ENCODE measurements around the gene XK. TPM values are rescaled to one million over a fixed set of nuclear protein-coding genes. Genes with fewer than 3 reads are reported as not detected.
"Not testable (repeated sequence)": the region's sequence is repeated elsewhere in the genome, so short reads cannot be mapped to it uniquely, and the experiment has no call there.

The XK gene
- total and polyA plus RNA-seq, 8 donors: 1.1 to 47.7 (median 13.9) TPM

GRCh38 chrX:37641859-37642258 is 43.7 kb upstream of the XK start:
- no peaks in the 10 kb centered on the region for H3K36me3 ChIP-seq
- no peaks in the 10 kb centered on the region for H3K9me3 ChIP-seq
- no peak overlapping the region for H3K4me3 ChIP-seq
- H3K27me3 ChIP-seq: no peaks in the 10 kb centered on the region
- no peak overlapping the region for H3K27ac ChIP-seq
- H3K4me1 ChIP-seq: no peaks in the 10 kb centered on the region
- no peak for TF ChIP-seq POLR2A (IDR thresholded peaks at IDR 0.05)
- TF ChIP-seq POLR2AphosphoS5 (IDR thresholded peaks at IDR 0.05): no peak
- TF ChIP-seq CTCF (IDR thresholded peaks at IDR 0.05): no peak
- no peak for TF ChIP-seq EP300 (IDR thresholded peaks at IDR 0.05)
- intact Hi-C loops (cut with DNase I; ENCODE audit: low total_unique reads): no loop called here
- WGBS, 5 donors: 37 to 84% (median 76%) methylated on average over 3 of the region's 3 CpGs
- no peak for DNase-seq

GRCh38 chrX:37644381-37645305 is 40.9 kb upstream of the XK start:
- Histone ChIP-seq H3K27me3 (no peaks in the 10 kb centered on the region), H3K27ac (no peak overlapping the region), H3K9me3 (no peaks in the 10 kb centered on the region), H3K36me3 (no peaks in the 10 kb centered on the region), H3K4me1 (no peaks in the 10 kb centered on the region), H3K4me3 (no peak overlapping the region)
- TF ChIP-seq POLR2A (IDR thresholded peaks at IDR 0.05) (no peak), POLR2AphosphoS5 (IDR thresholded peaks at IDR 0.05) (no peak), EP300 (IDR thresholded peaks at IDR 0.05) (no peak), CTCF (IDR thresholded peaks at IDR 0.05) (no peak)
- intact Hi-C loops (cut with DNase I; ENCODE audit: low total_unique reads): no loop called here
- no peak for DNase-seq
- WGBS, 5 donors: 37 to 48% (median 44%) methylated on average over 6 of the region's 6 CpGs

- H3K4me1 ChIP-seq: no peaks in the 10 kb centered on the region
- H3K27me3 ChIP-seq: no peaks in the 10 kb centered on the region
- no peaks in the 10 kb centered on the region for H3K36me3 ChIP-seq
- peak in 2 of 7 experiments; percentile 6 to 20 for TF ChIP-seq CTCF (IDR thresholded peaks at IDR 0.05)
- TF ChIP-seq POLR2AphosphoS5 (IDR thresholded peaks at IDR 0.05): no peak
- DNase-seq: no peak
- no peaks in the 10 kb centered on the region for H3K9me3 ChIP-seq
- intact Hi-C loops (cut with DNase I; ENCODE audit: low total_unique reads): no loop called here
- no peak overlapping the region for H3K27ac ChIP-seq
- H3K4me3 ChIP-seq: no peak overlapping the region
Measured at GRCh38 chrX:37646254-37646653, 39.3 kb upstream of the XK start.

GRCh38 chrX:37650879-37651278 is 34.7 kb upstream of the XK start:
- H3K36me3 ChIP-seq; DNase-seq; intact Hi-C loops (cut with DNase I; ENCODE audit: low total_unique reads); H3K4me1 ChIP-seq; H3K27me3 ChIP-seq; H3K27ac ChIP-seq; H3K4me3 ChIP-seq; H3K9me3 ChIP-seq: not testable (repeated sequence)
- 87 to 96% (median 93%) methylated on average over 2 of the region's 2 CpGs for WGBS, 5 donors

GRCh38 chrX:37651921-37652452 is 33.6 kb upstream of the XK start:
- no peaks in the 10 kb centered on the region for H3K27me3 ChIP-seq
- H3K9me3 ChIP-seq: no peaks in the 10 kb centered on the region
- H3K36me3 ChIP-seq: no peaks in the 10 kb centered on the region
- WGBS, 5 donors: 47 to 100% (median 80%) methylated on average over 1 of the region's 1 CpG
- no peaks in the 10 kb centered on the region for H3K4me1 ChIP-seq
- no peak overlapping the region for H3K4me3 ChIP-seq
- TF ChIP-seq CTCF (IDR thresholded peaks at IDR 0.05): no peak
- no peak for TF ChIP-seq POLR2AphosphoS5 (IDR thresholded peaks at IDR 0.05)
- TF ChIP-seq POLR2A (IDR thresholded peaks at IDR 0.05): no peak
- TF ChIP-seq EP300 (IDR thresholded peaks at IDR 0.05): no peak
- H3K27ac ChIP-seq: no peak overlapping the region
- intact Hi-C loops (cut with DNase I; ENCODE audit: low total_unique reads): no loop called here
- no peak for DNase-seq

All from stomach (tissue), 9 donors.